GM12878 (cell line): ENCODE results near the gene RABEP2. TPM values are rescaled to one million over a fixed set of nuclear protein-coding genes. Genes with fewer than 3 reads are reported as not detected.

Experiments
- FOS ChIP-seq: IDR thresholded peaks from 3 replicates; pipeline ENCODE4 v1.6.1; 2011; ENCODE audit warnings: borderline replicate concordance; ENCODE audit not compliant: insufficient read length; ENCODE audit errors: extremely low read depth
- MEF2B ChIP-seq: fragments of 450-650 bp; IDR thresholded peaks from 2 replicates; pipeline ENCODE4 v1.6.1; 2018; ENCODE audit warnings: mild to moderate bottlenecking, moderate library complexity; ENCODE audit not compliant: partially characterized antibody, poor library complexity, severe bottlenecking
- polyA plus RNA-seq, 11 experiments: library from polyadenylated mRNA; depleted of rRNA in 4 of 11; unstranded in 6 of 11; stranded (reverse) in 5 of 11; fragments of >200 nt; fragmentation: Nextera tagmentation in 4 of 11; fragmentation: Illumina TruSeq in 1 of 11; extraction: Ambion mirVana in 4 of 11; extraction: Trizol in 1 of 11; gene quantifications; 1 replicate in 1 of 11; 2 replicates in 10 of 11; pipeline versions ENCODE4 v1.2.1 to v1.2.3, GENCODE V29; 2011 to 2016; ENCODE audit warnings: inconsistent platforms in 2 of 11, missing spikeins in 2 of 11, low read depth in 1 of 11
- total RNA-seq, 4 experiments: library from RNA; depleted of rRNA in 3 of 4; stranded (reverse); fragments of >200 nt in 3 of 4; fragmentation: Illumina TruSeq in 1 of 4; extraction: Trizol in 1 of 4; gene quantifications; 2 replicates each; pipeline versions ENCODE4 v1.2.1 to v1.2.3, GENCODE V29; 2013 to 2021
- TF ChIP-seq, protein P1 (sequence below): fragments of 450-650 bp; formaldehyde crosslinking; IDR thresholded peaks from 2 replicates; pipeline ENCODE4 v1.4.0; 2020; ENCODE audit warnings: mild to moderate bottlenecking, moderate library complexity
- TF ChIP-seq, protein P2 (sequence below): fragments of 450-650 bp; IDR thresholded peaks from 2 replicates; pipeline ENCODE4 v1.6.1; 2014; ENCODE audit warnings: mild to moderate bottlenecking

Gene RABEP2
- total and polyA plus RNA-seq, 10 of the 15 experiments (the other 5 are each of a cell fraction or from before 2014, with no cell fraction given): 0.47 to 33.2 (median 18.6) TPM

DNA sequence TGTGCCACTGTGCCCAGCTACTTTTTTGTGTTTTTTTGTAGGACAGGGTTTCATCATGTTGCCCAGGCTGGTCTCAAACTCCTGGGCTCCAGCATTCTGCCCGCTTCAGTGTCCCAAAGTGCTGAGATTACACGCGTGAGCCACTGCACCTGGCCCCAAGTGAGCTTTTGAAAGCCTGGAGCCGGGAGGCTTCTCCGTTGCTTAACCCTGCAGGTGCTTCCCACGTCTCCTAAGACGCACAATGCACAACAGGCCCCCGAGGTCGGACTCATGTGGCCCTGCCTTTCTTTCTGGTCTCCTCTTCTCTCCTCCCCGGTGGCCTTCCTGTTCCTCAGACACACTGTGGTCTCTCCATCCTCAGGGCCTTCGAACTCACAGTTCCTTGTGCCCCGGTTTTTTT, 12.5 kb downstream of the RABEP2 start (continued):
- TF ChIP-seq, protein P1, sequence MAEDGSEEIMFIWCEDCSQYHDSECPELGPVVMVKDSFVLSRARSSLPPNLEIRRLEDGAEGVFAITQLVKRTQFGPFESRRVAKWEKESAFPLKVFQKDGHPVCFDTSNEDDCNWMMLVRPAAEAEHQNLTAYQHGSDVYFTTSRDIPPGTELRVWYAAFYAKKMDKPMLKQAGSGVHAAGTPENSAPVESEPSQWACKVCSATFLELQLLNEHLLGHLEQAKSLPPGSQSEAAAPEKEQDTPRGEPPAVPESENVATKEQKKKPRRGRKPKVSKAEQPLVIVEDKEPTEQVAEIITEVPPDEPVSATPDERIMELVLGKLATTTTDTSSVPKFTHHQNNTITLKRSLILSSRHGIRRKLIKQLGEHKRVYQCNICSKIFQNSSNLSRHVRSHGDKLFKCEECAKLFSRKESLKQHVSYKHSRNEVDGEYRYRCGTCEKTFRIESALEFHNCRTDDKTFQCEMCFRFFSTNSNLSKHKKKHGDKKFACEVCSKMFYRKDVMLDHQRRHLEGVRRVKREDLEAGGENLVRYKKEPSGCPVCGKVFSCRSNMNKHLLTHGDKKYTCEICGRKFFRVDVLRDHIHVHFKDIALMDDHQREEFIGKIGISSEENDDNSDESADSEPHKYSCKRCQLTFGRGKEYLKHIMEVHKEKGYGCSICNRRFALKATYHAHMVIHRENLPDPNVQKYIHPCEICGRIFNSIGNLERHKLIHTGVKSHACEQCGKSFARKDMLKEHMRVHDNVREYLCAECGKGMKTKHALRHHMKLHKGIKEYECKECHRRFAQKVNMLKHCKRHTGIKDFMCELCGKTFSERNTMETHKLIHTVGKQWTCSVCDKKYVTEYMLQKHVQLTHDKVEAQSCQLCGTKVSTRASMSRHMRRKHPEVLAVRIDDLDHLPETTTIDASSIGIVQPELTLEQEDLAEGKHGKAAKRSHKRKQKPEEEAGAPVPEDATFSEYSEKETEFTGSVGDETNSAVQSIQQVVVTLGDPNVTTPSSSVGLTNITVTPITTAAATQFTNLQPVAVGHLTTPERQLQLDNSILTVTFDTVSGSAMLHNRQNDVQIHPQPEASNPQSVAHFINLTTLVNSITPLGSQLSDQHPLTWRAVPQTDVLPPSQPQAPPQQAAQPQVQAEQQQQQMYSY (CRISPR knock-in tag): no peak
- no peak for TF ChIP-seq MEF2B
- TF ChIP-seq, protein P2, sequence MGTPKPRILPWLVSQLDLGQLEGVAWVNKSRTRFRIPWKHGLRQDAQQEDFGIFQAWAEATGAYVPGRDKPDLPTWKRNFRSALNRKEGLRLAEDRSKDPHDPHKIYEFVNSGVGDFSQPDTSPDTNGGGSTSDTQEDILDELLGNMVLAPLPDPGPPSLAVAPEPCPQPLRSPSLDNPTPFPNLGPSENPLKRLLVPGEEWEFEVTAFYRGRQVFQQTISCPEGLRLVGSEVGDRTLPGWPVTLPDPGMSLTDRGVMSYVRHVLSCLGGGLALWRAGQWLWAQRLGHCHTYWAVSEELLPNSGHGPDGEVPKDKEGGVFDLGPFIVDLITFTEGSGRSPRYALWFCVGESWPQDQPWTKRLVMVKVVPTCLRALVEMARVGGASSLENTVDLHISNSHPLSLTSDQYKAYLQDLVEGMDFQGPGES: no peak
- no peak for TF ChIP-seq FOS
